Caco-2 (cell line): ENCODE measurements around the gene AFAP1L2. TPM values are rescaled to one million over a fixed set of nuclear protein-coding genes. Genes with fewer than 3 reads are reported as not detected.

Experiments used
- BruUV-seq: library from RNA; stranded (reverse); fragments of 400-500 nt; replicated peaks from 2 replicates; lab custom pipeline; 2021; lab: Mats Ljungman, UMichigan
- CTCF ChIA-PET: fragments of 300-600 bp; sonication (Branson Sonifier 250); formaldehyde crosslinking; loops from one replicate; lab custom pipeline; 2022; ENCODE audit warnings: antibody characterized with exemption; lab: Charles Lee
- POLR2A ChIA-PET: fragments of 300-600 bp; sonication (Branson Sonifier 250); formaldehyde crosslinking; loops from one replicate; lab custom pipeline; 2022; ENCODE audit warnings: antibody characterized with exemption; lab: Charles Lee
- DNase-seq, 2 experiments: peaks; one replicate each; pipeline versions ENCODE4 v3.0.0 to v3.0.0-alpha.2; 2020 to 2022
- H3K27me3 ChIP-seq: replicated peaks from 2 replicates; pipeline ENCODE4 v1.6.0; 2011; ENCODE audit warnings: low read length; ENCODE audit not compliant: control insufficient read depth, insufficient read depth
- H3K36me3 ChIP-seq: 2 replicates; pipeline ENCODE4 v1.5.1; 2011; ENCODE audit warnings: low read length; ENCODE audit not compliant: control insufficient read depth, insufficient read depth
- H3K4me1 ChIP-seq: fragments of 250-450 bp; sonication (Bioruptor Pico); 2 replicates; pipeline ENCODE4 v1.5.1; 2020; ENCODE audit warnings: mild to moderate bottlenecking
- H3K4me3 ChIP-seq: 2 replicates; pipeline ENCODE4 v1.5.1; 2011; ENCODE audit warnings: low read depth, mild to moderate bottlenecking, control low read depth, low read length
- H3K9me3 ChIP-seq: fragments of 250-450 bp; sonication (Bioruptor Pico); 2 replicates; pipeline ENCODE4 v1.5.1; 2020; ENCODE audit warnings: mild to moderate bottlenecking, moderate library complexity
- H3K27ac Mint-ChIP-seq: one replicate; pipeline ENCODE4 v1.8.0; 2022; ENCODE audit warnings: mixed read lengths; ENCODE audit not compliant: unreplicated experiment
- H3K27me3 Mint-ChIP-seq: one replicate; pipeline ENCODE4 v1.8.0; 2022; ENCODE audit warnings: mixed read lengths; ENCODE audit not compliant: insufficient read depth, unreplicated experiment
- H3K36me3 Mint-ChIP-seq: one replicate; pipeline ENCODE4 v1.8.0; 2022; ENCODE audit warnings: mild to moderate bottlenecking, mixed read lengths; ENCODE audit not compliant: insufficient read depth, unreplicated experiment
- H3K4me1 Mint-ChIP-seq: one replicate; pipeline ENCODE4 v1.8.0; 2022; ENCODE audit warnings: low read depth, mixed read lengths; ENCODE audit not compliant: unreplicated experiment
- H3K4me3 Mint-ChIP-seq: one replicate; pipeline ENCODE4 v1.8.0; 2022; ENCODE audit warnings: mild to moderate bottlenecking, moderate library complexity, mixed read lengths; ENCODE audit not compliant: unreplicated experiment
- H3K9me3 Mint-ChIP-seq: one replicate; pipeline ENCODE4 v1.8.0; 2022; ENCODE audit warnings: mixed read lengths; ENCODE audit not compliant: unreplicated experiment
- intact Hi-C: fragments of 100-400 bp; cut with micrococcal nuclease; formaldehyde crosslinking; loops from one replicate; pipeline ENCODE4 v1.10.0; 2022; ENCODE audit not compliant: unreplicated experiment
- total RNA-seq: library from RNA; stranded (reverse); gene quantifications from 2 replicates; pipeline ENCODE4 v1.2.3, GENCODE V29; 2022
- TF ChIP-seq, protein P1 (sequence below), 2 experiments: fragments of 200-600 bp in 1 of 2; IDR thresholded peaks; 1 replicate in 1 of 2; 2 replicates in 1 of 2; pipeline versions ENCODE4 v1.5.1 to v1.8.0; 2011 to 2022; ENCODE audit warnings: antibody characterized with exemption in 1 of 2, control low read depth in 1 of 2, inconsistent platforms in 1 of 2, low read depth in 1 of 2, low read length in 1 of 2, mild to moderate bottlenecking in 1 of 2, moderate library complexity in 1 of 2; ENCODE audit not compliant: insufficient read depth in 1 of 2, severe bottlenecking in 1 of 2, unreplicated experiment in 1 of 2

The AFAP1L2 gene
- total RNA-seq, 1 experiment from 2014 or later, result 2.3 TPM

DNA sequence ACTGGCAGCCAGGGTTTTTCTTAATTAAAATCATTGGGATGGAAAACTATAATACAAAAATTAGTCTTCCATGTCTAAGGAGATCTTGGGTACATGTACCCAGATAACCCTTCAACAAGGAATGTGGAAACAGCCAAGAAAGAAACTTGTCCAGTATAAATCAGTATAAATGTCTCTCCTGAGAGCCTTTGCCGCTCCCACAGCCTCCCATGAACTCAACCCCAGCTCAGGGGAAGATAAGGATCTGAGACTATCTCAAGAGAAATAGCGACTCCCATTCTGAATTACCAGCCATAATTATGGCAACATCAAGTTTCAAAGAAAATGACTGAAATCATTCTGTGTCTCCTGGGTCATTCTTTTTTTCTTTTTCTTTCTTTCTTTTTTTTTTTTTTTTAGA lies 32.6 kb upstream of the AFAP1L2 start:
- intact Hi-C loops, result loop anchor here (1.0 kb wide), 1 partner anchor 133 kb away; no protein-coding TSS in a partner anchor
- Mint-ChIP-seq H3K27ac (no peak overlapping the region), H3K36me3 (peaks cover 66% of the 10 kb centered on the region), H3K9me3 (no peaks in the 10 kb centered on the region), H3K4me3 (no peak overlapping the region), H3K27me3 (no peaks in the 10 kb centered on the region), H3K4me1 (no peaks in the 10 kb centered on the region)
- DNase-seq, result no peak
- Histone ChIP-seq H3K4me1 (no peaks in the 10 kb centered on the region), H3K4me3 (no peak overlapping the region), H3K36me3 (no peaks in the 10 kb centered on the region; the same call in 1 of the 2 replicates), H3K9me3 (no peaks in the 10 kb centered on the region), H3K27me3 (no peaks in the 10 kb centered on the region)
- no TSS peak for BruUV-seq
- TF ChIP-seq, protein P1, sequence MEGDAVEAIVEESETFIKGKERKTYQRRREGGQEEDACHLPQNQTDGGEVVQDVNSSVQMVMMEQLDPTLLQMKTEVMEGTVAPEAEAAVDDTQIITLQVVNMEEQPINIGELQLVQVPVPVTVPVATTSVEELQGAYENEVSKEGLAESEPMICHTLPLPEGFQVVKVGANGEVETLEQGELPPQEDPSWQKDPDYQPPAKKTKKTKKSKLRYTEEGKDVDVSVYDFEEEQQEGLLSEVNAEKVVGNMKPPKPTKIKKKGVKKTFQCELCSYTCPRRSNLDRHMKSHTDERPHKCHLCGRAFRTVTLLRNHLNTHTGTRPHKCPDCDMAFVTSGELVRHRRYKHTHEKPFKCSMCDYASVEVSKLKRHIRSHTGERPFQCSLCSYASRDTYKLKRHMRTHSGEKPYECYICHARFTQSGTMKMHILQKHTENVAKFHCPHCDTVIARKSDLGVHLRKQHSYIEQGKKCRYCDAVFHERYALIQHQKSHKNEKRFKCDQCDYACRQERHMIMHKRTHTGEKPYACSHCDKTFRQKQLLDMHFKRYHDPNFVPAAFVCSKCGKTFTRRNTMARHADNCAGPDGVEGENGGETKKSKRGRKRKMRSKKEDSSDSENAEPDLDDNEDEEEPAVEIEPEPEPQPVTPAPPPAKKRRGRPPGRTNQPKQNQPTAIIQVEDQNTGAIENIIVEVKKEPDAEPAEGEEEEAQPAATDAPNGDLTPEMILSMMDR (IDR thresholded peaks at IDR 0.05; ENCODE audit: insufficient read depth in 1 of 2, low read depth in 1 of 2, low read length in 1 of 2, severe bottlenecking in 1 of 2, unreplicated experiment in 1 of 2), result no peak
- CTCF ChIA-PET, result interaction anchor here (0.6 to 4.9 kb wide), 3 partner anchors 133 to 1703 kb away, joined by 6 to 28 read pairs (median 9); no protein-coding TSS in a partner anchor
- POLR2A ChIA-PET, result no interaction called here

DNA sequence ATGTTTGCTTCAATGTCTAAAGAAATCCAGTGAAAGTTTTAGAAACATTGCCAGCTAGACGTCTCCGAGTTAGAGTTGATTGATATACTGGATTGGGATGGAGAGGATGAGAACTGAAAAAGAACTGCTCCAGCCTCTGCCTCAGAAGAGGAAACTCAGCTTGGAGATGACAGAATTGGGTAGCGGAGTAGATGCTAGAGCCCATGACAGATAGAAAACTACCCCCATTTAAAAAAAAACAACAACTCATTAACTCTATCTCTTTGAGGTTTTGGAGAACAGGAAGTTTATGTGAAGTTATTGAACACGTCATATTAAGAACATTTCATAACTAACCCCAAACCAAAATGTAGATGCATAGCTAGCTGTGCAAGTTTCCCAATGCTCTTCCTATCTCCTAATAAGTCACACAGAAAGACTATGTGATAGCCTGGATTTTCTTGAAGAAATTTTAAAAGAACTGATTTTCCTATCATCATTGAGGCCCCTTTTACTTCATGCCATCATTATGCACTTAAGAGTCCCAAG lies 28.3 kb upstream of the AFAP1L2 start:
- Mint-ChIP-seq H3K4me3 (no peak overlapping the region), H3K9me3 (no peaks in the 10 kb centered on the region), H3K4me1 (no peaks in the 10 kb centered on the region), H3K36me3 (peaks cover 37% of the 10 kb centered on the region), H3K27ac (no peak overlapping the region), H3K27me3 (no peaks in the 10 kb centered on the region)
- H3K4me1 ChIP-seq, result no peaks in the 10 kb centered on the region
- H3K9me3 ChIP-seq, result no peaks in the 10 kb centered on the region
- ChIA-PET CTCF (no interaction called here), POLR2A (no interaction called here)
- H3K4me3 ChIP-seq, result no peak overlapping the region
- H3K36me3 ChIP-seq, result no peaks in the 10 kb centered on the region
- intact Hi-C loops, result no loop called here
- BruUV-seq, result no TSS peak
- H3K27me3 ChIP-seq, result no peaks in the 10 kb centered on the region
- TF ChIP-seq, protein P1 (IDR thresholded peaks at IDR 0.05; ENCODE audit: insufficient read depth in 1 of 2, low read depth in 1 of 2, low read length in 1 of 2, severe bottlenecking in 1 of 2, unreplicated experiment in 1 of 2), result no peak
- DNase-seq, result no peak

DNA sequence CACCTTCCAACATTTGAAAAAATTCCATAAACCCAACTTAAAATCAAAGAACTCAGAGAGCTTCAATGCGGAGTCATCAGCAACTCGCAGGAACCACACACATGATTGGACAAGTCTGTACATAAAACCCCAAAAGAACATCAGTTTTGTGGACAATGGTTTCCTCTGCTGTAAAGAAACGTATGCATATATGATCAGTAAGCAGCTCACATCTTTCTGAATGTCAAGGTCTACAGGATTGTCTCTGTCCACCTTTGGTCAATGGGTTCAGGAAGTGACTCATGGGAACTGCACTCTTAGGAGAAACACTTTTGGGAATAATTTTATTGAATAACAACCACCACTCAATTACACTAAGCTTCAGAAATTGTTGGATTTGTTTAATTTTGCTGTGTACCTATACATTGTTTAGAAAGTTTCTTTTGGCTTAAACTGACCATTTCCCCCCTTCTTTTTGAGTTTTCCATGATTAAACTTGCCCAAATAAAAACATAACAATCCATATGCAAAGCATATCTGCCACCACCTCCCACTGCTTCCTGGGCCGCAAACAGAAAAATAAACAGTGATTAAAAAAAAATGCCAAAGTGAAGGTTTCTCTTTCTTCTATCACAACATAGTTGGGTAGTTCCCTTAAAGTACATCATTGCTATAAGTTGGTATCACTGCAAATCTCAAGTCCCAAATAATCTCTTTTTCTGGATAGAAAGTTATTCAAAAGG lies 27.3 kb upstream of the AFAP1L2 start:
- Histone ChIP-seq H3K4me1 (no peaks in the 10 kb centered on the region), H3K36me3 (no peaks in the 10 kb centered on the region), H3K27me3 (no peaks in the 10 kb centered on the region), H3K9me3 (no peaks in the 10 kb centered on the region), H3K4me3 (no peak overlapping the region)
- no peaks in the 10 kb centered on the region for H3K27me3 Mint-ChIP-seq
- H3K4me1 Mint-ChIP-seq, result no peaks in the 10 kb centered on the region
- H3K9me3 Mint-ChIP-seq, result no peaks in the 10 kb centered on the region
- POLR2A ChIA-PET, result no interaction called here
- intact Hi-C loops, result no loop called here
- no peak overlapping the region for H3K27ac Mint-ChIP-seq
- peaks cover 29% of the 10 kb centered on the region for H3K36me3 Mint-ChIP-seq
- TF ChIP-seq, protein P1 (IDR thresholded peaks at IDR 0.05; ENCODE audit: insufficient read depth in 1 of 2, low read depth in 1 of 2, low read length in 1 of 2, severe bottlenecking in 1 of 2, unreplicated experiment in 1 of 2), result no peak
- H3K4me3 Mint-ChIP-seq, result no peak overlapping the region
- DNase-seq, result no peak
- no TSS peak for BruUV-seq
- CTCF ChIA-PET, result no interaction called here
